Endothelial cell (in vitro differentiated cells): Measurements from ENCODE around the gene SPAG7. TPM values are rescaled to one million over a fixed set of nuclear protein-coding genes. Genes with fewer than 3 reads are reported as not detected.
A peak's percentile ranks its signal among the peaks of the same experiment; 100 is the strongest.

Experiments
- DNase-seq: peaks from one replicate; pipeline ENCODE4 v3.0.0; 2021; ENCODE audit warnings: low spot score
- H3K27ac Mint-ChIP-seq: one replicate; pipeline ENCODE4 v1.8.0; 2021; ENCODE audit warnings: mixed read lengths, inconsistent platforms; ENCODE audit not compliant: unreplicated experiment
- H3K27me3 Mint-ChIP-seq: one replicate; pipeline ENCODE4 v1.8.0; 2021; ENCODE audit warnings: mild to moderate bottlenecking, moderate library complexity, mixed read lengths, inconsistent platforms; ENCODE audit not compliant: unreplicated experiment
- H3K36me3 Mint-ChIP-seq: one replicate; pipeline ENCODE4 v1.8.0; 2021; ENCODE audit warnings: mild to moderate bottlenecking, low read depth, mixed read lengths, inconsistent platforms; ENCODE audit not compliant: unreplicated experiment
- H3K4me1 Mint-ChIP-seq: one replicate; pipeline ENCODE4 v1.8.0; 2021; ENCODE audit warnings: mild to moderate bottlenecking, mixed read lengths, inconsistent platforms; ENCODE audit not compliant: unreplicated experiment
- H3K4me3 Mint-ChIP-seq: one replicate; pipeline ENCODE4 v1.8.0; 2021; ENCODE audit warnings: mild to moderate bottlenecking, mixed read lengths, inconsistent platforms; ENCODE audit not compliant: unreplicated experiment
- H3K9me3 Mint-ChIP-seq: one replicate; pipeline ENCODE4 v1.8.0; 2021; ENCODE audit warnings: mixed read lengths, inconsistent platforms; ENCODE audit not compliant: unreplicated experiment
- total RNA-seq: library from RNA; stranded (reverse); fragmentation: NEBNext Ultra II Directional; extraction: Animal tissue kit (Norgen Biotek cat#: 25700); gene quantifications from one replicate; pipeline ENCODE4 v1.2.1, GENCODE V29; 2021; ENCODE audit not compliant: unreplicated experiment
- TF ChIP-seq, protein P1 (sequence below): fragments of 200-600 bp; sonication (generic); IDR thresholded peaks from one replicate; pipeline ENCODE4 v1.5.0; 2021; ENCODE audit warnings: antibody characterized with exemption; ENCODE audit not compliant: unreplicated experiment

Gene SPAG7
- total RNA-seq, 1 donor from 2014 or later: 67.3 TPM

DNA sequence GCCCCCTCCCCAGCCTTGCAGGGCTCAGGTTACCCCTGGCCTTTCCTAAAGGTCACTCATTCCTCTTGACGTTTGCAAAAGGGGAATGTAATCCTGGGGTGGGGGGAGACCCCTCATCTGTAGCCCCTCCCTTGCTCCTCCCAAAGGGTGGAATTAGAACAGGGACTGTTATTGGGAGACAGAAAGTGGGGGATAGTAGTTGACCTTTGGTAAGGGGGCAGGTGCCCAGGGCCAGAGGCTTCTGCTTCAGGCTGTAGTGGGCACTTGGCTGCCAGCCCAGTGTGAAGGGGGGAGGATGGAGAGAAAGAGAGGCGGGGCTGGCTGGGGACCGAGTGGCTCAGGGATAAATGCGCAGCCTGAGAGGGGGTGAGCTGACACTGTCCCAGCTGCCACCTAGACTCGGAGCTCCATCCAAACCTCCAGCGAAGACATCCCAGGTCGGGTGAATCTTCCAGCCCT lies 16.8 kb downstream of the SPAG7 start, which contains the start of gene ENO3:
TSS of gene ENO3 (plus strand) at position 374 of the 459 bp plus-strand sequence. CDS start 711 bp downstream, outside the sequence.
- no peak for DNase-seq
- peak within 1 kb of the TSS; percentile 87 for H3K4me3 Mint-ChIP-seq
- TF ChIP-seq, protein P1, sequence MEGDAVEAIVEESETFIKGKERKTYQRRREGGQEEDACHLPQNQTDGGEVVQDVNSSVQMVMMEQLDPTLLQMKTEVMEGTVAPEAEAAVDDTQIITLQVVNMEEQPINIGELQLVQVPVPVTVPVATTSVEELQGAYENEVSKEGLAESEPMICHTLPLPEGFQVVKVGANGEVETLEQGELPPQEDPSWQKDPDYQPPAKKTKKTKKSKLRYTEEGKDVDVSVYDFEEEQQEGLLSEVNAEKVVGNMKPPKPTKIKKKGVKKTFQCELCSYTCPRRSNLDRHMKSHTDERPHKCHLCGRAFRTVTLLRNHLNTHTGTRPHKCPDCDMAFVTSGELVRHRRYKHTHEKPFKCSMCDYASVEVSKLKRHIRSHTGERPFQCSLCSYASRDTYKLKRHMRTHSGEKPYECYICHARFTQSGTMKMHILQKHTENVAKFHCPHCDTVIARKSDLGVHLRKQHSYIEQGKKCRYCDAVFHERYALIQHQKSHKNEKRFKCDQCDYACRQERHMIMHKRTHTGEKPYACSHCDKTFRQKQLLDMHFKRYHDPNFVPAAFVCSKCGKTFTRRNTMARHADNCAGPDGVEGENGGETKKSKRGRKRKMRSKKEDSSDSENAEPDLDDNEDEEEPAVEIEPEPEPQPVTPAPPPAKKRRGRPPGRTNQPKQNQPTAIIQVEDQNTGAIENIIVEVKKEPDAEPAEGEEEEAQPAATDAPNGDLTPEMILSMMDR: no peak
- H3K27ac Mint-ChIP-seq: peak within 1 kb of the TSS; percentile 75
- no peaks in the 10 kb centered on the region for H3K9me3 Mint-ChIP-seq
- peaks cover 16% of the 10 kb centered on the region for H3K36me3 Mint-ChIP-seq
- peaks cover 33% of the 10 kb centered on the region for H3K4me1 Mint-ChIP-seq
- peaks cover 31% of the 10 kb centered on the region for H3K27me3 Mint-ChIP-seq

DNA sequence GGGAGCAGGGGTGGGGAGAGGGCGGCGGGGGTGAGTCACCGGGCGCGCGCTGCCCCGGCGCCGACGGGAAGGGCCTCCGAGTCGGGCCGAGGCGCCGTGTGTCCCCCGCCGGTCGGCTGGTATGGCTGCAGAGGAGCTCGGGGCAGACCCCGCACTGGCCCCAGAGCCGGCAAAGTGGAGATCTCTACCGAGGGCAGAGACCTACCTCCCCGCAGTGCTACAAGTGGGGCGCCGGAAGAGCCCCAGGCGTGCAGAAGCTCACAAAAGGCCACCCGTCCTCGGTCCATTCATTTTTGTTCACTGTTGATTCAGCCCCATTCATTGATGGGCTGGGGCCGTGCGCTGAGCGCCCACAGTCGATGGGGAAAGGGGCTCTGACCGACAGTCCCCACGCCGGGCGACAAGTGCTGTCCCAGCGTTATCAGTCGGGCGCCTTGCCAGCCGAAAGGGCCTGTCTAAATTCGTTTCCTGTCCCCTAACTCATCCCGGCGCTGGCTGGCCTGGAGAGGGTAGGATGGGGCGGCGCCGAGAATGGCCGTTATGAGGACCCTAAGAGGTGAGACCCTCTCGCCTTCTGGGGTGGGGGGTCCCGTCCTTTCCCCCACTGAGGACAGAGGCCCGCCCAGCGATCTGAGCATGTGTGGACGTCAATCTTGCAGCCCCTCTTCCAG lies 17.4 kb downstream of the SPAG7 start:
- DNase-seq: peak; percentile 19
- TF ChIP-seq, protein P1: no peak
- peak overlapping the region; percentile 87 for H3K4me3 Mint-ChIP-seq
- peaks cover 38% of the 10 kb centered on the region for H3K4me1 Mint-ChIP-seq
- peak overlapping the region; percentile 75 for H3K27ac Mint-ChIP-seq
- H3K9me3 Mint-ChIP-seq: no peaks in the 10 kb centered on the region
- H3K27me3 Mint-ChIP-seq: peaks cover 33% of the 10 kb centered on the region
- peaks cover 19% of the 10 kb centered on the region for H3K36me3 Mint-ChIP-seq

DNA sequence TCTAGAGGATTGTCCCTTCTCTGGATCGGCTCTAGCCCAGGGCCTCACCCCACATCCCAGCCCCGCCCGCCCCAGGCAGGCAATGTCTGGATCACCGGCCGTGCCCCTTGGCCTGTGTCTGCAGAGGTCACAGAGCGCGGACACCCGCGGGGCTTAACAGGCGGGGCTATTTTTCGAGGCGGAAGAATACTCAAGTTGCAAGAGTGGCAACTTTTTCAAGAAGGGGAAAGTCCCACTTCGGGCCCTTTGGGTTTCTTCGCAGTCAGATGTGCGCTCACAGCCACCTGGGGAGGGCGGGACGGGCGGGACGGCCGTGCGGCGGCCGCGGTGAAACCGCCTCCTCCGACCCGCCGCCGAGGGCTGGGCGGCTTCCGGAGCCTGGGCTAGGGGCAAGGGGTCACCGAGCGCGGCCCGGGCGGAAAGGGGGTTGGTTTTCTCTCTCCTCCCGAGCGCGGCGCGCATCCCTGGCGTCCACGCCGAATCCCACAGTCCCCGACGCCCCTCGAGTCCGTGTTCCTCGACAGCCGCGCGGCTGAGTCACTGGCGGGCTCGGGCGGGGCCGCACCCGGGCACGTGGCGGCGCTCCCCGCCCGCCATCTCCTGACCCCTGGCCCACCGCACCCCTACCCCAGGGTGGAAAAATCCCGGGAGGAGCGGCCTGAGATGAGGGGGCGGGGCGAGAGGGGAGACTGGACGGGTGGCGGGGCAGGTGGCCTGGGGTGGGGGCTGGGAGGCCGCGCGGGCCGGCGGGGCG lies 18.1 kb downstream of the SPAG7 start:
- TF ChIP-seq, protein P1: no peak
- Mint-ChIP-seq H3K4me3 (peak overlapping the region; percentile 83), H3K9me3 (no peaks in the 10 kb centered on the region), H3K36me3 (peaks cover 24% of the 10 kb centered on the region), H3K27ac (peak overlapping the region; percentile 13), H3K27me3 (peaks cover 31% of the 10 kb centered on the region), H3K4me1 (peaks cover 46% of the 10 kb centered on the region)
- DNase-seq: peak; percentile 55

DNA sequence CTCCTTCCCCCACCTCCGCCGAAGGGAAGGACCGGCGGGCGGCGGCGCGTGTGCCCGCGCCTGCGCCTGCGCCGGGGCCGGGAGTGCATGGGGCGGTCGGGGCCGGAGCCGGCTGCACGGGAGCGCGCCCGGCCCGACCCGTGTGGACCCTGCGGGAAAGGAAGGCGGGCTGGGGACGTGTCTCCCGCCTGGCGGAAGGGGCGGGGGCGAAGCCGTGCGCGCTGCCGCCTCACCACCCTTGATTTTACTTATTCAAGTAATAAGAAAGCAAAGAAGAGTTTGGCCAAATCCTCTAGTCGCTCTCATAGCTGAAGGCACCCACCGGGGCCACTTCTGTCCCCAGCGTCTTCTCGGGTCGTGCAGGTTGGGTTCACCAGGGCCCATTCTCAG lies 18.7 kb downstream of the SPAG7 start:
- Mint-ChIP-seq H3K27me3 (peaks cover 30% of the 10 kb centered on the region), H3K9me3 (no peaks in the 10 kb centered on the region), H3K4me3 (peak overlapping the region; percentile 96), H3K4me1 (peaks cover 44% of the 10 kb centered on the region), H3K27ac (peak overlapping the region; percentile 13), H3K36me3 (peaks cover 22% of the 10 kb centered on the region)
- TF ChIP-seq, protein P1: no peak
- peak; percentile 83 for DNase-seq
